NCI-H69 (cell line): ENCODE data around the gene NOS3.
"Not testable (repeated sequence)": the region's sequence is repeated elsewhere in the genome, so short reads cannot be mapped to it uniquely, and the experiment has no call there.

ENCODE experiments used
- DNase-seq: peaks from one replicate; lab custom pipeline; 2025; lab: John Stamatoyannopoulos, UW

The NOS3 gene

DNA sequence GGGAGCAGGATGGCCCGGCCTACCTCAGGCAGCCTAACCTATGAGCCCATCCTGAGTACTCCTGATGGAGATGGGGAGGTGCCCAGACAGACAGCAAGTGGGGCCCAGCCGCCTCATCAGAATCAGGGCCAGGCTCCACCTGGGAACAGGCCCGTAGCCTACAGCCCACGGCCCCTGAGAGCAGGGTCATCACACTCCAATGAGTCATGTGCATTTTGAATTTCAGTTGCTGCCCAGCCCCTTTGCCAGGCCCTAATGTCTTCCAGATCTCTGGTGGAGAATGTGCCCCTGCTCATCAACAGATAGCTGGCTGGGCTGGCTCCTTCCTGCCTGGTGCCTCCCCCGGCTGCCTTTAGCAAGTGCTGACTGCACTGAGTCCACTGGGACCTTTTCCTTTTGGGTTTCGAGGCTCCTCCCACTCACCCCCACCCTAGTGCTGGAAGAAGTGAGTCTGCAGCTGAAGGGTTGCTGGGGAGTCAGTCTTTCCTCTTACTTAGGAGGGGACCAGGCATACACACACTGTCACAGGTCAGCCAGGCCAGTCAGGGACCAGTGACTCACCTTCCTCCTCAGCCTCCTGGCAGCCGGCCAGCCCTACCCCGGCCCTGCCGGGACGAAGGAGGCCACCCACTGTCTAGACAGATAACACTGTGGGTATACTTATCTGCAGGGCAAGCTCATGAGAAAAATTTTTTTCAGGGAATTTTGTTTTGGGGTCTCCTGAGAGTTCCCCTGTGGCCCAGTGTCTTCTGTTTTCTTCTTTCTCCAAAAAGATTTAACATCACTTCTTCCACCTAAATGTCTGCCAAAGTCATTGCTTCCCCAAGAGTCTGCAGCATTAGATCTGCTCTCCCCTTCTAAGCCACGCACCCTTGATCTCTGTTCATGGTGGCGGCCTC is 48.4 kb downstream of the NOS3 start:
- peak; percentile 75 for DNase-seq

DNA sequence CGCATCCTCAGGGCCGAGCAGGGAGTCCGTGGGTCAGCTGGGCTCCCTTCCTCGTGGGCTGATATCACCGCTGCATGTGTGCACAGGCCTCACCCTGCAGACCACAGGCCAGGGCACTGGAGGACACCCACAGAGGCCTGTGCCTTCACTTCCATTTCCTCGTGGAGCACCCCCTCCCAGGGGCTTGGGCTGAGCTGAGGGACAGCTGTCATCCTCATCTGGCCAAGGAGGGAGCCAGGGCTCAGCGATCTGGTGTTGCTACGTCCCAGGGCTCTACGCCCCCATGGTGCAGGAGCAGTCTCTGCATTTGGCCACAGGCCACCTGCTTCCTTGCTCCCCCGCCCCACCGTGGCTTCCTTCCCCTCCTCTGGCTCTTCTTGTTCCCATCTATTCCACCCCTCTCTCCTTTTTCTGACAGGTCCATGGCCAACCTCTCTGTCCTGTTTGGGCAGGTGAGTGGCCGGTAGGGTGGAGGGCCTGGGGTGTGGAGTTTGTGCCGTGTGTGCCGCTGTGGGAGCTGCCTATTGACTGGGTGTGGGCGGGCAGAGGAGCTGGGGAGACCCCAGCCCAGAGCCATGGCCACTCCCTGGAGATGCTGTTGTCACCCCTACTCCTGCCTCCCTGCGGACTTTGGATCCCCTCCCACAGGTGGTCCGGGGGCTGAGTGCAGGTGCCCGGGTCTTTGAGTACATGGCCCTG is 49.2 kb downstream of the NOS3 start:
- no peak for DNase-seq

DNA sequence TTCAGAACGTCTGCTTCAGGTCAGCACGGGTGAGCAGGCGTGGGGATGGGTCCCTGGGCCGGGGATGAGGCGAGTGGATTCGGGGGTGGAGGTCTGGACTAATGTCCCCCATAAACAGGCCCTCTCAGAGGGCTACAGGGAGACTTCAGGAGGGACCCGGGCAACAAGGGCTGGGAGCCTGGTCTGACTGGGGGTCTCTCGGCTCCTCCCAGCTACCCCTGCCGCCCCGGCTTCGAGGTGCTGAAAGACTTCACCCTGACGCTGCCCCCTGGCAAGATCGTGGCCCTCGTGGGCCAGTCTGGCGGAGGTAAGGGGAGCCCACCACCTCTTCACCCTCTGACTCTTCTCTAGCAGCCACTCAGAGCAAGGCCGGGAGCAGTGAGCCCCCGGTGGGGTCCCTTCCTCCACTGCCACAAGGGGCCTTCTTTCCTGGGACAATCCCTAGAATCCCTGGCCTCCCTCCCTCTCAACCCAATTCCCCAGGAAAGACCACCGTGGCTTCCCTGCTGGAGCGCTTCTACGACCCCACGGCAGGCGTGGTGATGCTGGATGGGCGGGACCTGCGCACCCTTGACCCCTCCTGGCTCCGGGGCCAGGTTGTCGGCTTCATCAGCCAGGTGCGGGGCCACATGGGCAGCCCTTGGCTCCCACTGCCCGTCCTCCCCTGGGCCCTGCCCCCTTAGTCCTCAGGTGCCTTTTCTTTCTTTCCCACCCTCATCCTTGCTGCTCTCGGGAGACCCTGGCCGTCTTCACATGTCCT is 50.0 kb downstream of the NOS3 start:
- no peak for DNase-seq

DNA sequence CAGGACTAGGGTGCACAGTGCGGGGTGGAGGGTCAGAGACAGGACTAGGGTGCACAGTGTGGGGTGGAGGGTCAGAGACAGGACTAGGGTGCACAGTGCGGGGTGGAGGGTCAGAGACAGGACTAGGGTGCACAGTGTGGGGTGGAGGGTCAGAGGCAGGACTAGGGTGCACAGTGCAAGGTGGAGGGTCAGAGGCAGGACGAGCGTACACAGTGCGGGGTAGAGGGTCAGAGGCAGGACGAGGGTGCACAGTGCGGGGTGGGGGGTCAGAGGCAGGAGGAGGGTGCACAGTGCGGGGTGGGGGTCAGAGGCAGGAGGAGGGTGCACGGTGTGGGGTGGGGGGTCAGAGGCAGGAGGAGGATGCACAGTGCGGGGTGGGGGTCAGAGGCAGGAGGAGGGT is 52.6 kb downstream of the NOS3 start:
- not testable (repeated sequence) for DNase-seq

DNA sequence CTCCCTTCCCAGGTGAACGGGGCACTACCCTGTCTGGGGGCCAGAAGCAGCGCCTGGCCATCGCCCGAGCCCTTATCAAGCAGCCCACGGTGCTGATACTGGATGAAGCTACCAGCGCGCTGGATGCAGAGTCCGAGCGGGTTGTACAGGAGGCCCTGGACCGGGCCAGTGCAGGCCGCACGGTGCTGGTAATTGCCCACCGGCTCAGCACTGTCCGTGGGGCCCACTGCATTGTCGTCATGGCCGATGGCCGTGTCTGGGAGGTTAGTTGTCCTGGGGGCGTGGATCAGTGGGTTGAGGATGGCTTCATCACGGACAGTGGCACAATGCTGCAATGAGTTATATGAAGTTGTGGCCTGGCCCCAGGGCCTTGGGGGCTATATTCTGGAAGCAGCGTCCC is 53.1 kb downstream of the NOS3 start:
- no peak for DNase-seq

DNA sequence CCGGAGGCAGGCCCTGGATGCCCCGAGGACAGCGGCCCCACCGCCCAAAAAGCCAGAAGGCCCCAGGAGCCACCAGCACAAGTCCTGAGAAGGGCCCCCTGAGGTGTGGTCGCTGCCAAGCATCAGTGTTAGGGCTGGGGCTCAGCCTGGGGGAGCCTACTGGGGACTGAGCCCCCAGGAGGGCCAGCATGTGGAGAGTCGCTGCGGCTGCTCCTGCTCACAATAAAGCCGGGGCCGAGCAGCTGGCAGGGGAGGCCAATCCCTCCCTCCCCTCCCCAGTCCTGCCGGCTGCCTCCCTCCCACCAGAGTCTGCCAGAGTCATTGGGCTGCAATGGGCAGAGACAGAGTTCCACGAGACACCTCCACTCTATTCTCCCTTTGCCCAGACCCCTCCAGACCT is 54.4 kb downstream of the NOS3 start:
- no peak for DNase-seq

DNA sequence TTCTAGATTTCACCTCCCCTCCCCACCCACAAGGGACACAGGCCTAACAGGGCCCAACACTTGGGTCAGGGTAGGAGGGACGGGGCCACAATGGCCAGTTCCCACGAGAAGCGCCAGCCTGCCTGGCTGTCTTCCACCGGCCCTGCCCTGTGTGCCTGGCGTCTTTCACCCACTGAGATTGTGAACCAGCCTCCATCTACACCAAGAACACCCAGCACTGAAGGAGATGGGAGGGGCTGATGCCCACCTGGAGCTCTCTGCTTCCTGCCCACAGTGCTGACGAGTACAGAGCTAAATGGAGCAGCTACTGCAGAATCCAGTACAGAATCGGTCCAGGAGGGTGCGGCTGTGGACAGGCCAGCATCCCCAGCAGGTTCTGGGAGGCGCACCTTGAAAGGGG is 55.1 kb downstream of the NOS3 start:
- DNase-seq, result no peak

DNA sequence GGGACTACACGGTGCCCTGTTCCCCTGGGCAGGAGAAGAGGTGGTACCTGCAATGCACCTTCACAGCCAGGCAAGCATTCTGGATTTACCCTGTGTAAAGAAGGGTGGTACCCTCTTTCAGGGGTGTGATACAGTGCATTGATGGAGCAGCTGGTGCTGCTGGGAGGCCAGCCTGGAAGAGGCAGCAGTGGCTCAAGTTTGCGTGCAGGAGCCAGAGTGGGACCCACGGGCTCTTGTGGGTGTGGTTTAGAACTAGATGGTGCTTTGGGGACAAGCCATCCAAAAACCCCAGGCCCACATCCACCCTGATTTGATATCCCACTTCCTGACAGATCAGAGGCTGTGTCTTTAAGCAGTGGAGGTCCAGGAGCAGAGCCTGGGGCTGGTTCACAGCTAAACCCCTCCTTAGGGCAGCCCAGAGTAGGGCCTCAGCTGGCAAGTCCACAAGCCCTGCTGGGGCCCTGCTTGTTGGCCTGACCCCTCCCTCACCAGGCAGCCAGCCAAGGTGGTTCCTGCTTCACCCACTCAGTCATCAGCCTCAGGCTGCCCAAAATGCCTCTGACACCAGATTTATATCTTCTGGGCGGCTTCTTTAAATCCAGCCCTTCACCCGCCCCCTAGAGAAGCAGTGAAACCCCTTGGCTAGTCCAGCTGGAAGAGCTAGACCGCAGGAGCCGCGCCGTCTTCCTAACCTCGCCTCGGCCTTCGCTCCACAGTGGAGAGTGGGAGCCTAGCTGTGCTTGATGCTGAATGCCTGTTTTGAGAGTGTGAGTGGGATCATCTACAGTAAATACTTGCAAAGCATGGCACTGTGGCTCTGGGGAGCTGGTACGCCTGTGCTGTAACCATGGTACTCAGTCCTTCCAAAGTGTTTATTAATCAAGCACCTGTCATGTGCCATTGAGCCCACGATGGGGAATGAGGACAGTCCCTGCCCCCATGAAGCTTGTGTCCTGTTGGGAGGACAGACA is 56.1 kb downstream of the NOS3 start:
- DNase-seq, result peak; percentile 76

DNA sequence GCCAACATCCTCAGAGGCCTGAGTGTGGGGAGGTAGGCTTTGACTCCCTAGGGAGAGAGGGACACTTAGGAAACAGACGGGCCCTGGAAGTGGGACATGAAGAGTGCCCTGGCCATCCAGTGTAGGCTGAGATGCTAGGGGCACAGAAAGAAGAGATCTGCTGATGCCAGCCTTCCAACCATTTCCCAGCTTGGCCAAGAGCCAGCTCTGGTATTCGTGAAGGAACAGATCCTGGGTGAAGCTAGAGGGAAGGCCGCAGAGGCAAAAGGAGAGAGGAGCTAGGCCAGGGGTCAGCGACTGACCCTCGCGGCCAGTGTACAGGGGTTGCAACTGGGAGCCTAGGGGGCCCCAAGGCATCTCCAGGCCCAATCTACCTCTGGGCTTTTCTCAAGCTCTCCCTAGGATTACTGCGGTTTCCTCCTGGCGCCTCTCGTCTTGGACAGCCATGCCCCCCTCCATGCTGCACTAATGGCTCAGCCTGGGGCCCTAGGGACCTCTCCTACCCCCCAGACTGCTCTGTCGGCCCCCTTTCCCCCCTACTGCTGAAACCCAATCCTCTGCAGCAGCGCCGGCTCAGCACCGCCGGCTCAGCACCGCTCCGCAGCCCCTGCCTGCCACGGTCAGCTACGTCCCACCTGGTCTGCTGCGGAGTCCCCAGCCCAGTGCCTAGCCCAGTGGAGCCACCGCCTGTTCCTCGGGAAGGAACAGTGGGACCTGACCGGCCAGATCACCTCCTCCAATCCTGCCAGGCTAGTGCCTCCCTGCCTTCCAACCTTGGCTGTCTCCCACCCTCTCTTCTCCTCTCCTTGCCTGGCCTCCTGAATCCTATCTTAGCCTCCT is 57.4 kb downstream of the NOS3 start, which contains the start of gene ASIC3:
Gene ASIC3, plus strand, starts transcription at position 556 of the 840 bp plus-strand sequence. CDS start 355 bp downstream, outside the sequence.
- DNase-seq, result peak; percentile 25

DNA sequence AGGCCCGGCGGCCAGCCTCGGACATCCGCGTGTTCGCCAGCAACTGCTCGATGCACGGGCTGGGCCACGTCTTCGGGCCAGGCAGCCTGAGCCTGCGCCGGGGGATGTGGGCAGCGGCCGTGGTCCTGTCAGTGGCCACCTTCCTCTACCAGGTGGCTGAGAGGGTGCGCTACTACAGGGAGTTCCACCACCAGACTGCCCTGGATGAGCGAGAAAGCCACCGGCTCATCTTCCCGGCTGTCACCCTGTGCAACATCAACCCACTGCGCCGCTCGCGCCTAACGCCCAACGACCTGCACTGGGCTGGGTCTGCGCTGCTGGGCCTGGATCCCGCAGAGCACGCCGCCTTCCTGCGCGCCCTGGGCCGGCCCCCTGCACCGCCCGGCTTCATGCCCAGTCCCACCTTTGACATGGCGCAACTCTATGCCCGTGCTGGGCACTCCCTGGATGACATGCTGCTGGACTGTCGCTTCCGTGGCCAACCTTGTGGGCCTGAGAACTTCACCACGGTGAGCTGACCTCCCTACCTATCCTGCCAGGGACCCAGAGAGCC is 58.2 kb downstream of the NOS3 start:
- DNase-seq, result no peak

DNA sequence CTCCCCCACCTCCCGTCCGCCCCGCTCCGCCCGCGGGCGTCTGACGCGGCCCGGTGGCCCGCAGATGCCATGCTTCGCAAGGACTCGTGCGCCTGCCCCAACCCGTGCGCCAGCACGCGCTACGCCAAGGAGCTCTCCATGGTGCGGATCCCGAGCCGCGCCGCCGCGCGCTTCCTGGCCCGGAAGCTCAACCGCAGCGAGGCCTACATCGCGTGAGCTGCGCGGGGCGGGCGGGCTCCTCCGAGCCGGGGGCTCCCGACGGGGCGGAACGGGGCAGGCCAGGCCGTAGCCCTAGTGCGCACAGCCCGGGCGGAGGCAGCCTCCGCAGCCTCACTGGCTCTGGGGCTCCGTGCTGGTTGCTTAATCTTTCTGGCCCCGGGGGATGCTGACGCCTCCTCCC is 60.3 kb downstream of the NOS3 start:
- DNase-seq, result peak; percentile 72

DNA sequence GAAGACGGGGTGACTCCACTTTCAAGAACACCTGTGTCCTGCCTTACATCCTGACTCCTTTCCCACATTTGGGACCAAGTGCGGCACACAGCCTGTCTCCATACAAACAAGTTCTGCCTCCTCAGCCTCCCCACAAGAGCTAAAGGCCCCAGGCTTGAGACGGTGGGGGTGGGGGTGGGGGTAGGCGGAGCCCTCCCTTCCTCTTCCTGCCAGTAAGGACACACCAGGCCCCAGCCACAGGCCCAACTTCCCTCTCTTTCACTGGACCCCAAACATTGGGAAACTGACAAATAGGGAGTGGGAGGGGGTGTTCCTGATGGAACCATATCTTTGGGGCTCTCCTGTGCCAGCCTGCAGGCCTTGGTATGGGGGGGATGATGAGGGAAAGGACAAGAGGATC is 62.3 kb downstream of the NOS3 start:
- DNase-seq, result no peak

DNA sequence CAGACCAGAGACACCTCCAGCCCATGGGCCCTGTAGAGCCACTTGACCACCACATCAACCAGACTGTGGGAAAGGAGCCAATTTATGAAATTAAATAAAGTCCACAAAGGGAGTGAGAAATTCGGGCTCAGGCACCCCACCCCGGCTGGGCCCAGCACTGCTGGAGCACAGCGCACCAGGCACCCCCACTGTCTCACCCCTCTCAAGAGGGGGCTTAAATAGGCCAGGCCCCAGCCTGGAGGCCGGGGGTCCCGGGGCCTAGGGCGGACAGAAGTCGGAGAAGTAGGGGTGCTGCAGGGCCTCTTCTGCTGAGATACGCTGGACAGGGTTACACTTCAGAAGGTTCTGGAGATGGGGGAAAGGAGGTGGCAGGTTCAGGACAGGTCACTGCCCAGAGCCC is 62.9 kb downstream of the NOS3 start:
- DNase-seq, result no peak

DNA sequence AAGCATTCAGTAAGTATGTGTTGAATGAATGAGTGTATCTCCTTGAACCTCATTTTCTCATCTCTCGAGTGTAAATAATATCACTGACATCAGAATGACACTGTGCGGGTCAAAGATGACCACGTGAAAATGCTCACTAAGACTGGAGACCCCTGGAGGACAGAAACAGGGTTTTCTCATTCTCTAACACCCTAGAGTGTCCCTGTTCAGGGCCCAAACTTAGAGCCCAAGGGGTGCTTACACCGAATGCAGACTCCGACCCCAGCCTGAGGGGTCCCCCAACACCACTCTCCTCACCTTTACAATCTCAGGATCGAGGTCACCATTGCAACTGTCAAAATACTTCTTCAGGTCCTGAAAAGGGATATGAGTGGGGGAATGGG is 65.5 kb downstream of the NOS3 start:
- no peak for DNase-seq

DNA sequence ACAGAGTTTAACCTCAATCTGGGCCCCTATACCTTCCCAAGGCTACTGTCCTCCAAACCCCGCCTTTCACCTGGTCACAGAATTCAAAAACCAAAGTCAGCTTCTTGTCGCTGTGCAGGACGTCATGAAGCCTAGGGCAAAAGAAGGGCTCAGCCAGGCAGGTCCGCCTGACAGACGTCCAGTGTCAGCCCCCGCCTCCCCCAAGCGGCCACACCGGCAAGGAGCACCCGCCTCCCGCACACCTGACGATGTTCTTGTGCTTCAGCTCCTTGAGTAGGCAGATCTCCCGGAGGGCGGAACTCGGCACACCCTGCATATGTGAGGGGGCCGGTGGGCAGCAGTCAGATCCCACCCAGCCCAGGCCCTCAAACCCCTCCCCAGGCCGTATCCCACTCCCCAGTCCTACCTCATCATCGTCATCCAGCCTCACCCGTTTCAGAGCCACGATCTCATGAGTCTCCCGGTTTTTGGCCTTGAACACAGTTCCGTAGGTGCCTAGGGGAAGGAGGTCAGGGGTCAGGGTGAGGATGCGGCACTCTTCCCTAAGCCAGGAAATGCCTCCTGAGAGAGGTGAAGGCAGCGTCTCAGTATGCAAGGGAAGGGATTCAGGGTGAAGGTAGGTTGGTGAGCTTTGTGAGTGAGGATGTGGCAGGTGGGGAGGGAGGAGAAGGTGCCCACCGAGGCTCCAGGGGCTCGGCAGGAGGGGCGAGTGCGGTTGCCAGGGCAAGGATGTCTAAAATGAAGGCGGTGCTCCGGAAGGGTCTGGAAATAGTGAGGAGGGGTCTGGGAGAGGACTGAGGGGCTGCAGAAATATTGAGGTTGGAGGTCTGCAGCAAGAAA is 66.1 kb downstream of the NOS3 start:
- DNase-seq, result no peak

DNA sequence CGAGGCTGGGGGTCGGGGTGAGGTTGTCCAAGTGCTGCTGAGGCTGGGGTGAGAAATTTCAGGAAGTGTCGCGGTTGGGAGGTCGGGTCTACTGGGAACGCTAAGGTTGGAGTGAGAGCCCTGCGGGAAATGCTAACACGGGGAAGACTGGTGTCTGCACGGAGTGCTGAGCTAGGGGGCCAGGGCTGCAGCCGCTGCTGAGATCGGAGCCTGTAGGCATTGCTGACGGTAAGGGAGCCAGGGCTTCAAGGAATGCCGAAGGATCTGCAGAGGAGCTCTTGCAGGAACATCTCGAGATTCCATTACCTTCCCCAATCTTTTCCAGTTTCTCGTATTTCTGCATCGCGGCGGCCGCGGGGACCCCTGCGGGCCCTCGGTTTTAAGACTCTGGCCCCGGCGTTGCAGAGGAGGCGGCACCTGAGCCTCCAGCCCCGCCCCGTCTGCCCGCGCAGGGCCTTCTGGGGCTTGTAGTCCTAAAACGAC is 66.7 kb downstream of the NOS3 start, which contains the start of gene CDK5:
Gene CDK5, minus strand, starts transcription at position 392 of the 483 bp plus-strand sequence. Its CDS starts 49 bp downstream, at position 343.
- DNase-seq, result no peak

DNA sequence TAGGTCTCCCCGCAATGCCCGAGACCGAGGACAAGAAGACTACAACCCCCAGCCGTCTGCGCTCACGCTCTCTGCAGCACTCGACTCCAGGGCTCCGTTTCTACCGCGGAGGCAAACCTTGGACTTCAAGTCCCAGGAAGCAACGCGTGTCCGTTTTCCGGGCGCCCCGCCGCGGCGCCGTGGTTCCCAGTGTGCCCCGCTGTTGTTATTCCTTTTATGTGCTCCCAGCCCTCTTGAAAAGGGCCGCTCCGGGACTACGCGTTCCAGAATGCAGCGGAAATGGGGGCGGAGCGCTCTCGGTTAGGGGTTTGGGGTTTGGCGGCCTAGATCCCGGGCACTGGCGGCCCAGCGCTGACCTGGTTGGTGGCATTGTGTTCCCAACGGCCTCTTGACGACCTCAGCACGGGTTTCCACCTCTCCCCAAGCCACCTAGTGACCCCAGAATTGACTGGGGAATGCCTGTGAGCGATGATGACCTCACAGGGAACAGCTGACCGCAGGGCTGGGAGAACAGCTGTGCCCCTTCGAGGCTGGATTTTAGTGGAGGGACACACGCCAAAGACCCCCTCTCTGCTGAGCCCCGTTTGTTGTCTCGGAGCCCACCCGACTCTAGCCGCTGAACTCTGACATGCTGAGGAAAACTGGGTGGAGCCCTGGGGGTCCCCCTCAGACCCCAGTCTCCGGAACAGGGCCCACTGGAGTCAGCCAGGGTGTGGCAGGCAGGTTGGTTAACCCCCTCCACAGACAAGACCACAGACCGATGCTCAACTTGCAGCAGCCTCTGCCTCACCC is 67.4 kb downstream of the NOS3 start:
- peak; percentile 100 for DNase-seq

DNA sequence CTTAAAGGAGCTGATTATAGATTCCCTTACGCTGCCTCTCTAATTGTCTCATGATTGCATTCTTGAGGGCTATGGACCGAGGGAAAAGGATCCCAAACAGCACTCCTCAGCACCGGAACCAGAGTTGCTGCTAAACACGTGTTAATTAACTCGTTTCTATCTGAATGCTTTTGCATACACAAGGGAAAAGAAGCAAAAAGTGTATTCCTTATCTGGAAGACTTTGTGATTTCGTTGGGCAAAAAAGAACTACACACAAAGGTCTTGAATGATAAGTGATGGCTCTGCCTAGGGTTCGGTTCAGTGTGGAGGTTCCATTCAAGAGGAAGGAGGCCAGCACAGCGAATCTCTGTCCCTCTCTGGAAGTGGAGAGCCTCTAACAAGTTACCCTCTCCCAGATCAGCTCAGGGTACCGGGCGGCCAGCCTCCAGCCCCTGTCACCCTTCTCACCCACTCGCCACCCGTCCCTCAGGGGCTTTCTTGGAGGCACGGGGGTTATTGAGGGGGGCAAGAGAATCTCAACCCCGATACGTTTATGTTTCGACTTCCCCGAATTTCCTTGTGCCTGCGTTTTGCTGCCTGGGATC is 68.1 kb downstream of the NOS3 start:
- DNase-seq, result peak; percentile 64
